Muscle layer of duodenum (tissue), 2 donors: ENCODE results near the gene WBP1.
A peak's percentile ranks its signal among the peaks of the same experiment; 100 is the strongest.
"Not testable (repeated sequence)": the region's sequence is repeated elsewhere in the genome, so short reads cannot be mapped to it uniquely, and the experiment has no call there.

ENCODE experiments used
- H3K27ac ChIP-seq: one replicate; pipeline ENCODE4 v1.7.0; 2013; ENCODE audit warnings: mild to moderate bottlenecking, low read length
- H3K27me3 ChIP-seq: one replicate; pipeline ENCODE4 v1.7.0; 2013; ENCODE audit warnings: low read depth, mild to moderate bottlenecking, control low read depth, low read length
- H3K36me3 ChIP-seq, 2 donors: one replicate each; pipeline ENCODE4 v1.7.0; 2013; ENCODE audit warnings: low read length in 2 of 2, control low read depth in 1 of 2, mild to moderate bottlenecking in 1 of 2; ENCODE audit not compliant: insufficient read depth in 2 of 2, control insufficient read depth in 1 of 2
- H3K4me1 ChIP-seq, 2 donors: one replicate each; pipeline ENCODE4 v1.7.0; 2013; ENCODE audit warnings: low read length in 2 of 2, mild to moderate bottlenecking in 2 of 2, control low read depth in 1 of 2, moderate library complexity in 1 of 2; ENCODE audit not compliant: insufficient read depth in 2 of 2, control insufficient read depth in 1 of 2
- H3K4me3 ChIP-seq, 2 donors: one replicate each; pipeline ENCODE4 v1.7.0; 2013; ENCODE audit warnings: low read length in 2 of 2, low read depth in 1 of 2, mild to moderate bottlenecking in 1 of 2
- H3K9me3 ChIP-seq, 2 donors: one replicate each; pipeline ENCODE4 v1.7.0; 2013; ENCODE audit warnings: low read length in 2 of 2, control low read depth in 1 of 2, mild to moderate bottlenecking in 1 of 2; ENCODE audit not compliant: control insufficient read depth in 1 of 2
- donor health status: healthy.

Gene WBP1

GRCh38 chr2:74472945-74473258, 14.7 kb downstream of the WBP1 start:
- H3K27me3 ChIP-seq = no peaks in the 10 kb centered on the region
- H3K4me3 ChIP-seq = peak overlapping the region; percentile 85 to 94
- H3K4me1 ChIP-seq = peaks cover 8 to 17% of the 10 kb centered on the region in 2 donors
- peak overlapping the region; percentile 94 for H3K27ac ChIP-seq
- no peaks in the 10 kb centered on the region for H3K9me3 ChIP-seq
- peaks cover 19 to 21% of the 10 kb centered on the region in 2 donors for H3K36me3 ChIP-seq

- H3K4me1 ChIP-seq = peaks cover 8 to 17% of the 10 kb centered on the region in 2 donors
- H3K27me3 ChIP-seq = no peaks in the 10 kb centered on the region
- no peak overlapping the region for H3K27ac ChIP-seq
- no peak overlapping the region for H3K4me3 ChIP-seq
- peaks cover 19 to 21% of the 10 kb centered on the region in 2 donors for H3K36me3 ChIP-seq
- H3K9me3 ChIP-seq = no peaks in the 10 kb centered on the region
Observed at GRCh38 chr2:74474481-74474880, 16.2 kb downstream of the WBP1 start.

- H3K4me1 ChIP-seq = peaks cover 8 to 17% of the 10 kb centered on the region in 2 donors
- H3K9me3 ChIP-seq = no peaks in the 10 kb centered on the region
- no peak overlapping the region for H3K27ac ChIP-seq
- no peak overlapping the region for H3K4me3 ChIP-seq
- H3K27me3 ChIP-seq = no peaks in the 10 kb centered on the region
- peaks cover 19 to 21% of the 10 kb centered on the region in 2 donors for H3K36me3 ChIP-seq
Observed at GRCh38 chr2:74474899-74475298, 16.7 kb downstream of the WBP1 start.

- Histone ChIP-seq H3K27me3 (no peaks in the 10 kb centered on the region), H3K36me3 (peaks cover 11 to 13% of the 10 kb centered on the region in 2 donors), H3K4me1 (peaks cover 13 to 30% of the 10 kb centered on the region in 2 donors), H3K9me3 (no peaks in the 10 kb centered on the region), H3K4me3 (peak overlapping the region; percentile 98), H3K27ac (no peak overlapping the region)
Observed at GRCh38 chr2:74481431-74481830, 23.2 kb downstream of the WBP1 start.

GRCh38 chr2:74481961-74482800, 23.9 kb downstream of the WBP1 start:
- H3K27ac ChIP-seq = peak overlapping the region; percentile 96
- no peaks in the 10 kb centered on the region for H3K27me3 ChIP-seq
- H3K4me1 ChIP-seq = peaks cover 13 to 30% of the 10 kb centered on the region in 2 donors
- H3K36me3 ChIP-seq = peaks cover 11 to 13% of the 10 kb centered on the region in 2 donors
- H3K4me3 ChIP-seq = peak overlapping the region; percentile 98
- no peaks in the 10 kb centered on the region for H3K9me3 ChIP-seq

GRCh38 chr2:74482801-74483674, 24.8 kb downstream of the WBP1 start, which contains the start of the genes CCDC142 and TTC31:
Gene CCDC142 (minus strand): TSS chr2:74482998. CDS start chr2:74482837, 161 bp downstream.
Gene TTC31 (plus strand): TSS chr2:74483081. CDS start chr2:74483096, 15 bp downstream.
- Histone ChIP-seq H3K4me1 (peaks cover 13 to 30% of the 10 kb centered on the region in 2 donors), H3K36me3 (peaks cover 7 to 18% of the 10 kb centered on the region in 2 donors), H3K27me3 (no peaks in the 10 kb centered on the region), H3K4me3 (peak within 1 kb of the TSS; percentile 98), H3K27ac (peak within 1 kb of the TSS; percentile 96), H3K9me3 (no peaks in the 10 kb centered on the region)

- H3K9me3 ChIP-seq, H3K27me3 ChIP-seq: not testable (repeated sequence)
- H3K36me3 ChIP-seq = peaks cover 7 to 24% of the 10 kb centered on the region in 2 donors
- H3K4me3 ChIP-seq = peak overlapping the region; percentile 98
- H3K4me1 ChIP-seq = peaks cover 13 to 30% of the 10 kb centered on the region in 2 donors
- peak overlapping the region; percentile 96 for H3K27ac ChIP-seq
Observed at GRCh38 chr2:74483675-74484164, 25.5 kb downstream of the WBP1 start.

GRCh38 chr2:74486141-74486540, 27.9 kb downstream of the WBP1 start:
- Histone ChIP-seq H3K4me1 (peaks cover 7 to 24% of the 10 kb centered on the region in 2 donors), H3K4me3 (no peak overlapping the region), H3K27ac (no peak overlapping the region), H3K9me3 (no peaks in the 10 kb centered on the region), H3K36me3 (peaks cover 13 to 41% of the 10 kb centered on the region in 2 donors), H3K27me3 (no peaks in the 10 kb centered on the region)

- Histone ChIP-seq H3K4me3 (no peak overlapping the region), H3K9me3 (no peaks in the 10 kb centered on the region), H3K4me1 (peaks cover 0 to 6% of the 10 kb centered on the region in 2 donors), H3K36me3 (peaks cover 41 to 69% of the 10 kb centered on the region in 2 donors), H3K27ac (no peak overlapping the region), H3K27me3 (no peaks in the 10 kb centered on the region)
Observed at GRCh38 chr2:74488643-74489481, 30.6 kb downstream of the WBP1 start.

GRCh38 chr2:74489906-74490305, 31.7 kb downstream of the WBP1 start:
- H3K27ac ChIP-seq = no peak overlapping the region
- peaks cover 44 to 73% of the 10 kb centered on the region in 2 donors for H3K36me3 ChIP-seq

More at GRCh38 chr2:74489906-74490305, 31.7 kb downstream of the WBP1 start:
- H3K9me3 ChIP-seq = no peaks in the 10 kb centered on the region
- no peak overlapping the region for H3K4me3 ChIP-seq
- H3K4me1 ChIP-seq = no peaks in the 10 kb centered on the region
- no peaks in the 10 kb centered on the region for H3K27me3 ChIP-seq
